IPS-15b (cell line): ENCODE data around the gene OSBPL10.

Source experiments
- H3K27me3 ChIP-seq: one replicate; pipeline ENCODE4 v1.6.1; 2013; ENCODE audit warnings: low read length; ENCODE audit not compliant: control insufficient read depth, insufficient read depth
- H3K36me3 ChIP-seq: one replicate; pipeline ENCODE4 v1.6.1; 2013; ENCODE audit warnings: low read length; ENCODE audit not compliant: control insufficient read depth, insufficient read depth
- H3K4me1 ChIP-seq: one replicate; pipeline ENCODE4 v1.6.1; 2013; ENCODE audit warnings: mild to moderate bottlenecking, low read length; ENCODE audit not compliant: control insufficient read depth, insufficient read depth
- H3K4me3 ChIP-seq: one replicate; pipeline ENCODE4 v1.5.1; 2013; ENCODE audit warnings: low read depth, low read length
- H3K9ac ChIP-seq: one replicate; pipeline ENCODE4 v1.6.1; 2013; ENCODE audit warnings: low read depth, mild to moderate bottlenecking, low read length
- H3K9me3 ChIP-seq: one replicate; pipeline ENCODE4 v1.6.1; 2013; ENCODE audit warnings: mild to moderate bottlenecking, low read length; ENCODE audit not compliant: control insufficient read depth, insufficient read depth

The OSBPL10 gene

GRCh38 chr3:31624083-31624709 lies 356.9 kb downstream of the OSBPL10 start:
- no peaks in the 10 kb centered on the region for H3K36me3 ChIP-seq
- no peak overlapping the region for H3K9ac ChIP-seq
- H3K9me3 ChIP-seq = no peaks in the 10 kb centered on the region
- H3K4me3 ChIP-seq = no peak overlapping the region
- peaks cover 13% of the 10 kb centered on the region for H3K4me1 ChIP-seq
- no peaks in the 10 kb centered on the region for H3K27me3 ChIP-seq

GRCh38 chr3:31622636-31623288 lies 358.3 kb downstream of the OSBPL10 start:
- H3K27me3 ChIP-seq = no peaks in the 10 kb centered on the region
- peaks cover 13% of the 10 kb centered on the region for H3K4me1 ChIP-seq
- no peaks in the 10 kb centered on the region for H3K9me3 ChIP-seq
- H3K9ac ChIP-seq = no peak overlapping the region
- H3K4me3 ChIP-seq = no peak overlapping the region
- no peaks in the 10 kb centered on the region for H3K36me3 ChIP-seq

- H3K4me3 ChIP-seq = no peak overlapping the region
- no peak overlapping the region for H3K9ac ChIP-seq
- peaks cover 15% of the 10 kb centered on the region for H3K4me1 ChIP-seq
- H3K36me3 ChIP-seq = no peaks in the 10 kb centered on the region
- no peaks in the 10 kb centered on the region for H3K27me3 ChIP-seq
- H3K9me3 ChIP-seq = no peaks in the 10 kb centered on the region
Observed at GRCh38 chr3:31621314-31621713, 359.7 kb downstream of the OSBPL10 start.

GRCh38 chr3:31620656-31621055 lies 360.4 kb downstream of the OSBPL10 start:
- no peaks in the 10 kb centered on the region for H3K36me3 ChIP-seq
- H3K9ac ChIP-seq = no peak overlapping the region
- no peaks in the 10 kb centered on the region for H3K9me3 ChIP-seq
- H3K4me3 ChIP-seq = no peak overlapping the region
- H3K4me1 ChIP-seq = peaks cover 17% of the 10 kb centered on the region
- H3K27me3 ChIP-seq = no peaks in the 10 kb centered on the region

GRCh38 chr3:31616711-31617110 lies 364.4 kb downstream of the OSBPL10 start:
- Histone ChIP-seq H3K9ac (no peak overlapping the region), H3K36me3 (no peaks in the 10 kb centered on the region), H3K27me3 (no peaks in the 10 kb centered on the region), H3K4me3 (no peak overlapping the region), H3K4me1 (peaks cover 10% of the 10 kb centered on the region), H3K9me3 (no peaks in the 10 kb centered on the region)

GRCh38 chr3:31615071-31615875 lies 365.8 kb downstream of the OSBPL10 start:
- peaks cover 10% of the 10 kb centered on the region for H3K4me1 ChIP-seq
- no peak overlapping the region for H3K4me3 ChIP-seq
- no peaks in the 10 kb centered on the region for H3K27me3 ChIP-seq
- H3K9me3 ChIP-seq = no peaks in the 10 kb centered on the region
- no peak overlapping the region for H3K9ac ChIP-seq
- no peaks in the 10 kb centered on the region for H3K36me3 ChIP-seq

- Histone ChIP-seq H3K9ac (no peak overlapping the region), H3K27me3 (no peaks in the 10 kb centered on the region), H3K4me3 (no peak overlapping the region), H3K36me3 (no peaks in the 10 kb centered on the region), H3K9me3 (no peaks in the 10 kb centered on the region), H3K4me1 (peaks cover 10% of the 10 kb centered on the region)
Observed at GRCh38 chr3:31614162-31614921, 366.7 kb downstream of the OSBPL10 start.

- Histone ChIP-seq H3K4me3 (no peak overlapping the region), H3K27me3 (no peaks in the 10 kb centered on the region), H3K9me3 (no peaks in the 10 kb centered on the region), H3K4me1 (peaks cover 10% of the 10 kb centered on the region), H3K9ac (no peak overlapping the region), H3K36me3 (no peaks in the 10 kb centered on the region)
Observed at GRCh38 chr3:31613654-31614053, 367.4 kb downstream of the OSBPL10 start.

- Histone ChIP-seq H3K9me3 (no peaks in the 10 kb centered on the region), H3K27me3 (no peaks in the 10 kb centered on the region), H3K36me3 (no peaks in the 10 kb centered on the region), H3K4me3 (no peak overlapping the region), H3K4me1 (peaks cover 10% of the 10 kb centered on the region), H3K9ac (no peak overlapping the region)
Observed at GRCh38 chr3:31613177-31613576, 367.9 kb downstream of the OSBPL10 start.
